Measurements from ENCODE around the gene CDH1.

The CDH1 gene

DNA sequence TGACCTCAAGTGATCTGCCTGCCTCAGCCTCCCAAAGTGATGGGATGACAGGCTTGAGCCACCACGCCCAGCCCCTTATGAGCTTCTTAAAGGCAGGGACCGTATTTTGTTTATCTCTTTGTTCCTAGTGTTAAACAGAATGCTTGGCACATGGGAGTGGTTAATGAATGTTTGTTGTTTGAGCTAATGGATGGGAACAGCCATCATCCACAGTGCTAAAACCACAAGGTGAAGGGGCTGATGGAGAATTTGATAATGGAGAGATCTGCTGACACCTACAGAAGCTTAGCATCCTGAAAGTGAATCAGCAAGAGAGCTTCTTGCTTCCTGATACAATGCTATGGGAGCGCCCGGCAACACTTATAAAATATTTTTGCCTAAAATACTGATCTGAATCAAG is 8.6 kb upstream of the CDH1 start:
- no peak overlapping the region for H3K4me3 ChIP-seq (ENCODE audit: low read depth, low read length)
- TF ChIP-seq, protein P1, sequence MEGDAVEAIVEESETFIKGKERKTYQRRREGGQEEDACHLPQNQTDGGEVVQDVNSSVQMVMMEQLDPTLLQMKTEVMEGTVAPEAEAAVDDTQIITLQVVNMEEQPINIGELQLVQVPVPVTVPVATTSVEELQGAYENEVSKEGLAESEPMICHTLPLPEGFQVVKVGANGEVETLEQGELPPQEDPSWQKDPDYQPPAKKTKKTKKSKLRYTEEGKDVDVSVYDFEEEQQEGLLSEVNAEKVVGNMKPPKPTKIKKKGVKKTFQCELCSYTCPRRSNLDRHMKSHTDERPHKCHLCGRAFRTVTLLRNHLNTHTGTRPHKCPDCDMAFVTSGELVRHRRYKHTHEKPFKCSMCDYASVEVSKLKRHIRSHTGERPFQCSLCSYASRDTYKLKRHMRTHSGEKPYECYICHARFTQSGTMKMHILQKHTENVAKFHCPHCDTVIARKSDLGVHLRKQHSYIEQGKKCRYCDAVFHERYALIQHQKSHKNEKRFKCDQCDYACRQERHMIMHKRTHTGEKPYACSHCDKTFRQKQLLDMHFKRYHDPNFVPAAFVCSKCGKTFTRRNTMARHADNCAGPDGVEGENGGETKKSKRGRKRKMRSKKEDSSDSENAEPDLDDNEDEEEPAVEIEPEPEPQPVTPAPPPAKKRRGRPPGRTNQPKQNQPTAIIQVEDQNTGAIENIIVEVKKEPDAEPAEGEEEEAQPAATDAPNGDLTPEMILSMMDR (IDR thresholded peaks at IDR 0.05; ENCODE audit: low read depth, low read length, missing control alignments) = no peak
- DNase-seq (ENCODE audit: low read depth) = no peak
- in situ Hi-C loops (cut with HindIII; ENCODE audit: low sequenced_read_pairs) = no loop called here

DNA sequence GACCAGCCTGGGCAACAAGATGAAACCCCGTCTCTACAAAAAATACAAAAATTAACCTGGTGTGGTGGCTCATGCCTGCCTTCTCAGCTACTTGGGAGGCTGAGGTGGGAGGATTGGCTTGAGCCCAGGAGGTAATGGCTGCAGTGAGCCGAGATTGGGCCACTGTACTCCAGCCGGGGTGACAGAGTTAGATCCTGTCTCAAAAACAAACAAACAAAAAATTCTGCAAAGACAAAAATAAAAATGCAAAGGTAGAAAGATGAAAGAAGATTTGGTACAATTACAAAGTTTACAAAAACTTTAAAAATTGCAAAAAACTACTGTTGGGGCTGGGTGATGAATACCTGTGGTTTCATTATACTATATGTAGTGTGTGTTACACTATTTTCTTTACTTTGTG is 5.5 kb upstream of the CDH1 start:
- TF ChIP-seq, protein P1 (IDR thresholded peaks at IDR 0.05; ENCODE audit: low read depth, low read length, missing control alignments) = no peak
- no peak overlapping the region for H3K4me3 ChIP-seq (ENCODE audit: low read depth, low read length)
- in situ Hi-C loops (cut with HindIII; ENCODE audit: low sequenced_read_pairs) = no loop called here
- DNase-seq (ENCODE audit: low read depth) = no peak

DNA sequence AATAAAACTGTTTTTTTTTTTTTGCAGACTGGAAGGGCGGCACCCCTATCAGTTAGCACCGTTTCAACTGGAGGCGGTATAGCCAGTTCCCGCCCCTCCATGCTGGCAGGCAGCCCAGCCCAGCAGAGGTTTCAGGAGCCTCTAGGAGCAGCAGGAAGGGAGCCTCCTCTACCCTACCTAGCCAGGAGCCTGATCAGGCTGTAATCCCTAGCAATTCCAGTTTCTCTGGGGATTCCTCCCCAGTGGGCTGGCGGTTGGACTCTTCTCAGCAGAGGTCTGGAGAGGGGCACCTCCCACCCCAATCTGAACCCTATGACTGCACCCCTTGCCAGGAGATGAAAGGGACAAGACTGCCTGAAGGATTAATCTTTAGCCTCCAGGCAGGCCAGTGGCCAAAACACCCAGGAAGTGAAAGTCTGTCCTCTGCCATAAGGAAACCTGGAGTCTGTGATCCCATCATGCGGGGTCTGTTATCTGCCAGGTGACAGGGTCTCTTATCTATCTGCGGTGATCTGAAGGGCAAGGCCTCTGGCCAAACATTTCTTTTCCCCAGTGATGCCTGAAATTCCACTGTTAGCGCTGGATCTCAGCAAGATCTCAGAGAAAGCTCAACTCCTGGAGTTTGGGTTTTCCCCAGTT is 4.9 kb upstream of the CDH1 start:
- TF ChIP-seq, protein P1 (IDR thresholded peaks at IDR 0.05; ENCODE audit: low read depth, low read length, missing control alignments) = no peak
- no peak for DNase-seq (ENCODE audit: low read depth)
- in situ Hi-C loops (cut with HindIII; ENCODE audit: low sequenced_read_pairs) = no loop called here
- H3K4me3 ChIP-seq (ENCODE audit: low read depth, low read length) = no peak overlapping the region

DNA sequence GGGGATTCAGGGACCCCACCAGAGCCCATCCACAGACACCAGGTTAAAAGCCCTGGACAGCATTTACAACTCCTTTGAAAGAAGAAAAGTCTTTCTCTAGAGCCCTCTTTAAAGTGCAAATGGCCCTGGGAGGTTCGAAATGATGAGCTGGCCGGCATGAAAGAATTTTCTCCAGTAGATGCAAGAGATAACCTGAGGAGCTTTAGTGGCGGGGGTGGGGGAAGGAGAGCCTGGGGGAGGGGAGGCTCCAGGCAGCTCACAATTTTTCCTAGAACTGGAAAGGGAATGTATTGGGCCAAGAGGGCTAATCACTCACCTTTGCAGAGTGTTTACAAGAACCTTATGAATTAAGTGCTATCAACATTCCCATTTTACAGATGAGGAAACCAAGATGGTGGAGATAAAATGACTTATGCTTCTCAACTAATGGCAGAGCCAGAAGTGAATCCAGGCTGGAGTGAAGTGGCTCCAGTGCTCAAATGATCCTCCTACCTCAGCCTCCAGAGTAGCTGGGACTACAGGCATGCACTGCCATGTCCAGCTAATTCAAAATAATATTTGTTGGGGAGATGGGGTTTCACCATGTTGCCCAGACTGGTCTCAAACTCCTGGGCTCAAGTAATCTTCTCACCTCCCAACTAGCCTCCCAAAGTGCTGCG is 4.2 kb upstream of the CDH1 start:
- TF ChIP-seq, protein P1 (IDR thresholded peaks at IDR 0.05; ENCODE audit: low read depth, low read length, missing control alignments) = no peak
- in situ Hi-C loops (cut with HindIII; ENCODE audit: low sequenced_read_pairs) = no loop called here
- no peak for DNase-seq (ENCODE audit: low read depth)
- H3K4me3 ChIP-seq (ENCODE audit: low read depth, low read length) = no peak overlapping the region

DNA sequence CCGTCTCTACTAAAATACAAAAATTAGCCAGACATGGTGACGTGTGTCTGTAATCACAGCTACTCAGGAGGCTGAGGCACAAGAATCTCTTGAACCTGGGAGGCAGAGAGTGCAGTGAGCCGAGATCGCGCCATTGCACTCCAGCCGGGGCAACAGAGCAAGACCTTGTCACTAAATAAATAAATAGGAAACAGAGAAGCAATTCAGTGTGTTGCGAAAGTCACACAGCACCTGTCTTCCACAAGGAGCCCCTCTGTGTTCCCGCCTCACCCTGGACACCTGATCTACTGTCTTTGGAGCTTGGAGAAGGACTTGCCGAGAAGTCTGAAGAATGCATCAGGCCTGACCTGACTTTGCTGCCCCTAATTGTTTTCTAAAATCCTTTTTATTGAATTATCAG is 3.5 kb upstream of the CDH1 start:
- DNase-seq (ENCODE audit: low read depth) = no peak
- TF ChIP-seq, protein P1 (IDR thresholded peaks at IDR 0.05; ENCODE audit: low read depth, low read length, missing control alignments) = no peak
- in situ Hi-C loops (cut with HindIII; ENCODE audit: low sequenced_read_pairs) = no loop called here

DNA sequence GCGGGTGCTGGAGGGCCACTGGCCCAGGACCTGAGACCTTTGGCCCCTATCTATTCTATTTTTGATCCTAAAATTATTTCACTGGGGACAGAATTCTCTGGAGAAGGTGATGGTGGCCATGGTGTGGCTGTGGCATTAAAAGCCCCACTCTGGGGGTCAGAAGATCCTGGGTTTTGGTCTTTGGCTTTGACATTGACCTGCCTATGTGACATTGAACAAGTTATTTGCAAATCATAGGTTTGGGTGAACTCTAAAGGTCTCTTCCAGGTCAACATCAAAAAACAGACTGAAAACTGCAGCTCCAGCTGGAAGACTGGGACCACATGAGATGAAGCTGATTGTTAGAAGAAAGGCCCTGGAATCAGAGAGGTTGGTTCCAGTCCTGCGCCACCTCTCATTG is 2.3 kb upstream of the CDH1 start:
- no peak for DNase-seq (ENCODE audit: low read depth)
- in situ Hi-C loops (cut with HindIII; ENCODE audit: low sequenced_read_pairs) = no loop called here
- TF ChIP-seq, protein P1 (IDR thresholded peaks at IDR 0.05; ENCODE audit: low read depth, low read length, missing control alignments) = no peak
- no peak overlapping the region for H3K4me3 ChIP-seq (ENCODE audit: low read depth, low read length)

More for the DNA sequence above, 3.5 kb upstream of the CDH1 start:
- H3K4me3 ChIP-seq (ENCODE audit: low read depth, low read length) = no peak overlapping the region
